ENCODE data around the gene PHF11. TPM values are rescaled to one million over a fixed set of nuclear protein-coding genes. Genes with fewer than 3 reads are reported as not detected.

Gene PHF11
- total and polyA plus RNA-seq, 2 of the 8 experiments (the other 6 are each of a cell fraction or from before 2014, with no cell fraction given) = 6.1 to 8.1 TPM

DNA sequence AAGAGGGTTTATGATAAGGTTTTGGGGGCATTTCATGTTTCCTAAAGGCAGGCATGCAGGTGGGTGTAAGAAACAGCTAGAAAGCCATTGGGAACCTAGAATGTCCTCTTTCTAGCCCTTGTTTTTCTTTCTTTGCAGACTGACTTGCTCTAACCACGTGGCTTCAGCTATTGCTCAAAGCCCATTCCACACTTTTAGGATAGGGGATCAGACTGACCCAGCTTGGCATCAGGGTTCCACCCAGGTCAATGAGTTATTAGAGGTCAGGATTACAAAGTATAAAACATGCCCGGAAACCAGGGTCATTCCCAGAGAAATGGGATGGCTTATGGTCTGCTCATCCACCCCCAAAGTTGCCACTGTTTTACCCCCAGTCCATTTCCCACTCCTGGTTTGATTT is 16.8 kb downstream of the PHF11 start:
- H2AK5ac ChIP-seq (ENCODE audit: low read depth, low read length) = no peak overlapping the region
- no peak overlapping the region for H2AFZ ChIP-seq (ENCODE audit: low read length)
- H3K27me3 ChIP-seq (replicated peaks in 1 of 4; ENCODE audit: control insufficient read depth in 3 of 4, extremely low read depth in 1 of 4, insufficient read depth in 3 of 4, low read length in 3 of 4) = no peaks in the 10 kb centered on the region
- ChIA-PET POLR2A (ENCODE audit: partially characterized antibody) (interaction anchor here (0.6 kb wide), 2 partner anchors 16 to 19 kb away, joined by 3 read pairs; no protein-coding TSS in a partner anchor), CTCF (ENCODE audit: partially characterized antibody) (interaction anchor here (0.6 kb wide), 2 partner anchors 319 to 401 kb away, joined by 3 to 4 read pairs; no protein-coding TSS in a partner anchor)
- DNase-seq (ENCODE audit: low read depth in 1 of 2, low spot score in 2 of 2) (no peak), FAIRE-seq (no peak)
- H3K4me1 ChIP-seq (replicated peaks in 1 of 4; ENCODE audit: control insufficient read depth in 3 of 4, insufficient read depth in 4 of 4, low read length in 3 of 4) = no peaks in the 10 kb centered on the region
- 76% methylated on average over 2 of the region's 2 CpGs; no CpG with 5 or more reads in 1 of the 2 experiments for whole genome bisulfite sequencing, 2 experiments (ENCODE audit: extremely low coverage in 1 of 2, insufficient coverage in 1 of 2, insufficient read length in 1 of 2, insufficient replicate concordance in 2 of 2, low coverage in 1 of 2, low lambda C conversion rate in 2 of 2, missing lambda C conversion rate in 1 of 2)
- no peak overlapping the region for H3K9ac ChIP-seq (replicated peaks in 1 of 4; ENCODE audit: extremely low read depth in 1 of 4, low read depth in 3 of 4, low read length in 3 of 4)
- no peaks in the 10 kb centered on the region for H3K79me1 ChIP-seq (ENCODE audit: low read depth, low read length)
- H3K4me3 ChIP-seq (ENCODE audit: extremely low read depth in 1 of 4, insufficient read depth in 2 of 4, low read depth in 3 of 4, low read length in 4 of 4) = no peak overlapping the region
- H2BK120ac ChIP-seq (replicated peaks; ENCODE audit: low read depth, low read length) = no peak overlapping the region
- TF ChIP-seq USF2 (IDR thresholded peaks at IDR 0.05; ENCODE audit: low read length) = no peak
- no peak overlapping the region for H3K56ac ChIP-seq (replicated peaks; ENCODE audit: insufficient read length, low read depth, low read length)
- no peak overlapping the region for H2BK20ac ChIP-seq (ENCODE audit: low read length)
- no peak overlapping the region for H4K5ac ChIP-seq (ENCODE audit: insufficient read length, low read depth, low read length)
- H2BK12ac ChIP-seq (ENCODE audit: low read depth, low read length) = no peak overlapping the region
- no peak overlapping the region for H3K14ac ChIP-seq (ENCODE audit: insufficient read length)
- no peak overlapping the region for H3K23ac ChIP-seq (ENCODE audit: insufficient read length)
- no peak overlapping the region for H3K4ac ChIP-seq (replicated peaks; ENCODE audit: insufficient read length, low read depth, low read length)
- no peak overlapping the region for H4K91ac ChIP-seq (replicated peaks; ENCODE audit: insufficient read length, low read length)
- no peak overlapping the region for H2BK5ac ChIP-seq (ENCODE audit: low read depth, low read length)
- no peak overlapping the region for H4K8ac ChIP-seq (ENCODE audit: extremely low read depth, insufficient read depth, low read length)
- H3K27ac ChIP-seq (ENCODE audit: low read depth, low read length) = no peak overlapping the region
- H3K18ac ChIP-seq (ENCODE audit: extremely low read depth, low read length) = no peak overlapping the region
- H4K20me1 ChIP-seq (replicated peaks in 1 of 2; ENCODE audit: control insufficient read depth in 1 of 2, insufficient read depth in 2 of 2, low read length in 2 of 2) = peaks cover 0 to 3% of the 10 kb centered on the region in 2 experiments
- H3K79me2 ChIP-seq (ENCODE audit: control insufficient read depth in 1 of 2, insufficient read depth in 2 of 2, low read length in 2 of 2) = no peaks in the 10 kb centered on the region
- no peaks in the 10 kb centered on the region for H3K9me3 ChIP-seq (ENCODE audit: insufficient read depth in 2 of 2, low read depth in 1 of 2, low read length in 1 of 2)
- H3K36me3 ChIP-seq (ENCODE audit: control insufficient read depth in 2 of 4, insufficient read depth in 4 of 4, low read length in 3 of 4) = 0 out of 8 replicates have a peak, but pooled peaks cover 0 to 2% (median 0%) of the 10 kb centered on the region in 4 experiments
- H2BK15ac ChIP-seq (ENCODE audit: low read length) = no peak overlapping the region
- H3K4me2 ChIP-seq (ENCODE audit: insufficient read depth in 1 of 2, low read depth in 2 of 2, low read length in 2 of 2) = no peak overlapping the region
- H3K23me2 ChIP-seq (ENCODE audit: low read depth, low read length) = no peaks in the 10 kb centered on the region; the same call in 1 of the 2 replicates
